ENCODE results near the gene MAPK4.

- no peak for TF ChIP-seq GATA2 (IDR thresholded peaks at IDR 0.05; ENCODE audit: low read depth, low read length)
- TF ChIP-seq GATA3 (IDR thresholded peaks at IDR 0.05; ENCODE audit: low read depth, low read length): no peak
These were observed 168.0 kb downstream of the MAPK4 start for GRCh38 chr18:50727721-50728471.

Measured in SH-SY5Y (cell line).